ENCODE data around the gene CTNNBIP1.

DNA sequence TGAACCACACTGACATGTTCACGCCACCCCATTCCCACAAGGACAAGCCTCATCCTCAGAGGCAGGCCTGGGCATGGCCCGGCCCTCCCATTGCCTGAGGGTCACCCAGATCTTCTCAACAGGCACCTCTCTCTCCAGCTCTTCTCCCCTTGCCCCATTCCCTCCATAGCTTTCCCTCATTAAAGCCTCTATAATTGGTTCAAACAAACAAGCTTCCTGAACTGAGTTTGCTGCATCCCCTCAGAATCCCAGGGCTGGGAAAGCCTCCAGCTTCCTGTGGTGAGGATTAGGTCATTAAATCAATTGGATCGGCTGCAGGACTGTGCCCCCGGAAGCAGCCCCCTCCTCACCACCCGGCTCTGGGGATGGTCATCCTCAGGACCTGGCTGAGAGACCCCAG, 18.9 kb downstream of the CTNNBIP1 start:
- TF ChIP-seq, protein P1, sequence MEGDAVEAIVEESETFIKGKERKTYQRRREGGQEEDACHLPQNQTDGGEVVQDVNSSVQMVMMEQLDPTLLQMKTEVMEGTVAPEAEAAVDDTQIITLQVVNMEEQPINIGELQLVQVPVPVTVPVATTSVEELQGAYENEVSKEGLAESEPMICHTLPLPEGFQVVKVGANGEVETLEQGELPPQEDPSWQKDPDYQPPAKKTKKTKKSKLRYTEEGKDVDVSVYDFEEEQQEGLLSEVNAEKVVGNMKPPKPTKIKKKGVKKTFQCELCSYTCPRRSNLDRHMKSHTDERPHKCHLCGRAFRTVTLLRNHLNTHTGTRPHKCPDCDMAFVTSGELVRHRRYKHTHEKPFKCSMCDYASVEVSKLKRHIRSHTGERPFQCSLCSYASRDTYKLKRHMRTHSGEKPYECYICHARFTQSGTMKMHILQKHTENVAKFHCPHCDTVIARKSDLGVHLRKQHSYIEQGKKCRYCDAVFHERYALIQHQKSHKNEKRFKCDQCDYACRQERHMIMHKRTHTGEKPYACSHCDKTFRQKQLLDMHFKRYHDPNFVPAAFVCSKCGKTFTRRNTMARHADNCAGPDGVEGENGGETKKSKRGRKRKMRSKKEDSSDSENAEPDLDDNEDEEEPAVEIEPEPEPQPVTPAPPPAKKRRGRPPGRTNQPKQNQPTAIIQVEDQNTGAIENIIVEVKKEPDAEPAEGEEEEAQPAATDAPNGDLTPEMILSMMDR (IDR thresholded peaks at IDR 0.05; ENCODE audit: extremely low read depth in 1 of 2, insufficient read depth in 1 of 2, low read depth in 1 of 2, low read length in 2 of 2), result no peak
- no peak for TF ChIP-seq POLR2A (IDR thresholded peaks at IDR 0.05; ENCODE audit: low read depth, low read length)
- TF ChIP-seq EZH2 (IDR thresholded peaks at IDR 0.05; ENCODE audit: borderline replicate concordance, low read depth, low read length, severe bottlenecking), result no peak
- no peak for TF ChIP-seq POLR2AphosphoS5 (IDR thresholded peaks at IDR 0.05; ENCODE audit: insufficient read depth, low read depth, low read length)
- TF ChIP-seq MYC (IDR thresholded peaks at IDR 0.05; ENCODE audit: low read depth, low read length), result no peak
- no peak for TF ChIP-seq GATA2 (IDR thresholded peaks at IDR 0.05; ENCODE audit: insufficient read depth, insufficient read length, low read depth, low read length)
